ENCODE measurements around the gene PLCD3.

DNA sequence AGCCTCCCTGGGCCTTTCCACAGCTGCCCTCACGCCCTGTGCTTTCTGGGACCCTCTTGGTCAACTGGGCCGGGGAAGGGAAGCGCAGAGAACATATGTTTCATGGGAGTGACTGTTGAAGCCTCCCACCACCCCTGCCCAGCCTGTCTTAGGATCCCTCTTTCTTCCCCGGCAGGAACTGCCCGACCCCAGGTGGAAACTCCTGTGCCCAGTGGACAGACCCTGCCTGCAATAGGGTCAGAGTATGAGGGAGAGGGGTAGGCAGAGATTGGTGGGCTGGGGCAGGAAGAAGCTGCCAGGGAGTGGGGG is 39.9 kb upstream of the PLCD3 start:
- TF ChIP-seq, protein P1, sequence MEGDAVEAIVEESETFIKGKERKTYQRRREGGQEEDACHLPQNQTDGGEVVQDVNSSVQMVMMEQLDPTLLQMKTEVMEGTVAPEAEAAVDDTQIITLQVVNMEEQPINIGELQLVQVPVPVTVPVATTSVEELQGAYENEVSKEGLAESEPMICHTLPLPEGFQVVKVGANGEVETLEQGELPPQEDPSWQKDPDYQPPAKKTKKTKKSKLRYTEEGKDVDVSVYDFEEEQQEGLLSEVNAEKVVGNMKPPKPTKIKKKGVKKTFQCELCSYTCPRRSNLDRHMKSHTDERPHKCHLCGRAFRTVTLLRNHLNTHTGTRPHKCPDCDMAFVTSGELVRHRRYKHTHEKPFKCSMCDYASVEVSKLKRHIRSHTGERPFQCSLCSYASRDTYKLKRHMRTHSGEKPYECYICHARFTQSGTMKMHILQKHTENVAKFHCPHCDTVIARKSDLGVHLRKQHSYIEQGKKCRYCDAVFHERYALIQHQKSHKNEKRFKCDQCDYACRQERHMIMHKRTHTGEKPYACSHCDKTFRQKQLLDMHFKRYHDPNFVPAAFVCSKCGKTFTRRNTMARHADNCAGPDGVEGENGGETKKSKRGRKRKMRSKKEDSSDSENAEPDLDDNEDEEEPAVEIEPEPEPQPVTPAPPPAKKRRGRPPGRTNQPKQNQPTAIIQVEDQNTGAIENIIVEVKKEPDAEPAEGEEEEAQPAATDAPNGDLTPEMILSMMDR (IDR thresholded peaks at IDR 0.05), result no peak
- TF ChIP-seq EP300 (IDR thresholded peaks at IDR 0.05; ENCODE audit: borderline replicate concordance in 1 of 2, low read depth in 1 of 2, low read length in 1 of 2), result no peak
- no peak for TF ChIP-seq CHD2 (IDR thresholded peaks at IDR 0.05; ENCODE audit: low read length, partially characterized antibody)
- TF ChIP-seq RXRA (IDR thresholded peaks at IDR 0.05; ENCODE audit: borderline replicate concordance, low read depth), result no peak
- TF ChIP-seq POLR2AphosphoS5 (IDR thresholded peaks at IDR 0.05; ENCODE audit: low read depth, low read length), result no peak
- TF ChIP-seq, protein P2, sequence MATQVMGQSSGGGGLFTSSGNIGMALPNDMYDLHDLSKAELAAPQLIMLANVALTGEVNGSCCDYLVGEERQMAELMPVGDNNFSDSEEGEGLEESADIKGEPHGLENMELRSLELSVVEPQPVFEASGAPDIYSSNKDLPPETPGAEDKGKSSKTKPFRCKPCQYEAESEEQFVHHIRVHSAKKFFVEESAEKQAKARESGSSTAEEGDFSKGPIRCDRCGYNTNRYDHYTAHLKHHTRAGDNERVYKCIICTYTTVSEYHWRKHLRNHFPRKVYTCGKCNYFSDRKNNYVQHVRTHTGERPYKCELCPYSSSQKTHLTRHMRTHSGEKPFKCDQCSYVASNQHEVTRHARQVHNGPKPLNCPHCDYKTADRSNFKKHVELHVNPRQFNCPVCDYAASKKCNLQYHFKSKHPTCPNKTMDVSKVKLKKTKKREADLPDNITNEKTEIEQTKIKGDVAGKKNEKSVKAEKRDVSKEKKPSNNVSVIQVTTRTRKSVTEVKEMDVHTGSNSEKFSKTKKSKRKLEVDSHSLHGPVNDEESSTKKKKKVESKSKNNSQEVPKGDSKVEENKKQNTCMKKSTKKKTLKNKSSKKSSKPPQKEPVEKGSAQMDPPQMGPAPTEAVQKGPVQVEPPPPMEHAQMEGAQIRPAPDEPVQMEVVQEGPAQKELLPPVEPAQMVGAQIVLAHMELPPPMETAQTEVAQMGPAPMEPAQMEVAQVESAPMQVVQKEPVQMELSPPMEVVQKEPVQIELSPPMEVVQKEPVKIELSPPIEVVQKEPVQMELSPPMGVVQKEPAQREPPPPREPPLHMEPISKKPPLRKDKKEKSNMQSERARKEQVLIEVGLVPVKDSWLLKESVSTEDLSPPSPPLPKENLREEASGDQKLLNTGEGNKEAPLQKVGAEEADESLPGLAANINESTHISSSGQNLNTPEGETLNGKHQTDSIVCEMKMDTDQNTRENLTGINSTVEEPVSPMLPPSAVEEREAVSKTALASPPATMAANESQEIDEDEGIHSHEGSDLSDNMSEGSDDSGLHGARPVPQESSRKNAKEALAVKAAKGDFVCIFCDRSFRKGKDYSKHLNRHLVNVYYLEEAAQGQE (IDR thresholded peaks at IDR 0.05; ENCODE audit: low read depth, low read length), result no peak
- no peak for TF ChIP-seq RFX5 (IDR thresholded peaks at IDR 0.05; ENCODE audit: low read length)
- no peak for TF ChIP-seq TEAD4 (IDR thresholded peaks at IDR 0.05; ENCODE audit: borderline replicate concordance, insufficient read depth)
- TF ChIP-seq YY1 (IDR thresholded peaks at IDR 0.05; ENCODE audit: low read depth), result no peak
- TF ChIP-seq JUND (IDR thresholded peaks at IDR 0.05), result no peak
- no peak for TF ChIP-seq TAF1 (IDR thresholded peaks at IDR 0.05; ENCODE audit: borderline replicate concordance, low read depth, low read length)
- no peak for TF ChIP-seq NFIC (IDR thresholded peaks at IDR 0.05; ENCODE audit: borderline replicate concordance)
- no peak for TF ChIP-seq SIN3A (IDR thresholded peaks at IDR 0.05; ENCODE audit: borderline replicate concordance, low read depth, low read length)
